Effector CD4-positive, alpha-beta T cell (primary cell): ENCODE measurements around the gene SALL4.
"Not testable (repeated sequence)": the region's sequence is repeated elsewhere in the genome, so short reads cannot be mapped to it uniquely, and the experiment has no call there.

Source experiments
- DNase-seq: peaks from one replicate; pipeline ENCODE4 v3.0.0-alpha.2; 2020

Gene SALL4

DNA sequence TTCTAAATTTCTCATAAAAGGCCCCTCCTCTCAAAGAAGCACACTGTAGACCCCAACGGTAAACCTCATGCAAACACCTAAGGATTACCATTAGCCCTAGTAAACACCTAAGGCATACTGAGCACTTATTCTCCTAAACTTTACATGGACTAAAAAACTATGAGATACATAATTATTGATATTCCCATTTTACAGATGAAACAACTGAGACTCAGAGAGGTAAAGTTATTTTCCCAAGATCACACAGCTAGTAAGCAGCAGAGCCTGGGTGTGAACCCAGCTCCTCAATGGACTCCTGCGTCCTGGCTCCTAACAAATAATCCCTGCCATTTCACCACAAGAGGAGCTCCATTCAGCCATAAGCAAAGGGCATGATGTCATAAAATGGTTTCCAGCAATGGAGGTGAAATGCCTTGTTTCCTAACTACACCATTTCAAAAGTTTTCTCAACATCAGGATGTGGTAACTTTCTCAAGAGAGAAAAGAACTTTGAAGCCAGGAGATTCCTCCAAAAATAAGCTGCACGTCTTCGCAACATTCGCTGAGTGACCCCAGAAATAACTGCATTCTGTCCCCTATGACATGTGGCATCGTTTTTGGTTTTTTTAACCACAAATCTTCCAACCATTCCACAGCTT lies 38.2 kb downstream of the SALL4 start:
- DNase-seq: no peak

DNA sequence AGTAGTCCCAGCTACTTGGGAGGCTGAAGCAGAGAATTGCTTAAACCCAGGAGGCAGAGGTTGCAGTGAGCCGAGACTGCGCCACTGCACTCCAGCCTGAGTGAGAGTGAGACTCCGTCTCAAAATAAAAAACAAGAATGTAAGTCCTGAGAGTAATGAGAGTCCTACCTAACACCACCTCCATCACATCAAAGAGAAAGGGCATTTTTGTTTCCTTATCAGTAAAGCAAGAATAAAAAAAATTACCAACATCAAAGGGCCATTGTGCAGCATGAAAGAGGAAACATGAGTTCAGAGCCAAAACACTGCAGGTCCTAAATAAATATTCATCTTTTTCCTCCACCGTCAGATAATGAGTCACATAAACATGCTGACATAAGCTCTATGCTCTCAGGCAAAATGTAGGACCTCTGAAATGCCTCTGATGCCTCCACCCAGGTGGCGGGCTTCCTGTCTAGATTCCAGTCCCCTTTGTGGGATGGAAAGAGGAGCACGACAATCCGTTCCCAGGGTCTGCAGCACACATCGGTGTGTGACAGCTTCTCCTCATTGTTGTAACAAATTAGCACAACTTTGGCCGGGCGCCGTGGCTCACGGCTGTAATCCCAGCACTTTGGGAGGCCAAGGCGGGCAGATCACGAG lies 41.3 kb downstream of the SALL4 start:
- DNase-seq: no peak

DNA sequence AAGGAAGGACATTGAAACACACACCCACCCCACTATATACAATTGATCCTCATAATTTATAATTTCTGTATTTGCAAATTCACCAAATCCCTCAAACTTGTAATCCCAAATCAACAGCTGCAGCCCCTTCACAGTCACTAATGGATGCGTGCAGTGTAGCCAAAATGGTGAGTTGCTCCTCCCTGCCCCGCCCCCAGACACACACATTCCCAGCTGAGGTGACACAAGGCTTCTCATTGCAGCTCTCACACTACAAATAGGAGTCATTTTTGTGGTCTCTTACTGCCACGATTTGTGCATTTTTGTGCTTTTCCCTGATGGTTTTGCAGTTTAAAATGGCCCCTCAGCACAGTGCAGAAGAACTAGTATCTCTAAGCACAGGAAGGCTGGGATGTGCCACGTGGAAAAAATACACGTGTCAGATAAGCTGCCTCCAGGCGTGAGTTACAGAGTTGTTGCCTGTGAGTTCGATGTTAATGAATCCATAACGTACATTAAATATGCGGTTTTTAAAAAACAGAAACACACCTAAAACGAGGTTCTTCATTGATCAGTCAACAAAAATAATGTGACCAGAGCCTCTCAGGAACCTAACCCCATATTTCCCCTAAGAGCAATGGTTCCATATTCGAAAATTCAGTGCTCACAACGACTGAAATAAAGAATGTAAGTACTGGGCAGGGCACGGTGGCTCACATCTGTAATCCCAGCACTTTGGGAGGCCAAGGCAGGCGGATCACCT lies 42.4 kb downstream of the SALL4 start:
- DNase-seq: no peak

DNA sequence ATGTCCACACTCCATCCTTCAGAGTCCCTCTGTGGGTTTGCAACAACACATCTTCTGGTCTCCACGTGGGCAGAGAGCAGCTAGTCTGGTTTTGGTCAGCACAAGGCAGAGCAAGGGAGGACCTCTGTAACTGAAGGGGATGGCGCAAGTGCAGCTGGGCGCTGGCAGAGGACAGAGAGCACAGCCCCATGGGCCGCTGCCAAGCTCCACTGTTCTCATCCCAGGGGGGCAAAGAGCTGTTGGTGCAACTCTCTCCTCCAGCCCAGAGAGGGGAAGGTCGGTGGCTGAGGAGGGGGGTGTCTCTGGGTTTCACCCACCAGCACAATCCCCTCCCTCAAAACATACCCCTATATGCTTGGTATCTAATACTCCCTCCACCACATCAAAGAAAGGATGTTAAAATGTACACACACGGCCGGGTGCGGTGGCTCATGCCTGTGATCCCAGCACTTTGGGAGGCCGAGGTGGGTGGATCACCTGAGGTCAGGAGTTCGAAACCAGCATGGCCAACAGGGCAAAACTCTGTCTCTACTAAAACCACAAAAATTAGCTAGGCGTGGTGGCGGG lies 43.3 kb downstream of the SALL4 start:
- no peak for DNase-seq

DNA sequence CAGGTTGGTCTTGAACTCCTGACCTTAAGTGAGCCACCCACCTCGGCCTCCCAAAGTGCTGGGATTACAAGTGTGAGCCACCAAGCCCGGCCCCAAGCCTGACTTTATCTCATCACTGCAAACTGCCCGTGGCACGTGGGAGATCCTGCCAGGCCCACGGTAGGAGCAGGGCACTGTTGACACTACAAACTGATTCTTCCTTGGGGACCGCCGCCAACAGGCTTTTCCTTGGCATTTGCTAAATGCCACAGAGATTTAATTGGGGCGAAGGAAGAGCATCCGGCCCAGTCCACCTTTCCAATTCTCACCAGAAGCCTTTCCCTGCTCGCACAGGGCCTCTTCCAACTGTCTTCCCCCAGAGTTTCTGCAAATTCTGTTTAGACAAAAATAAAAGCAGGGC lies 45.1 kb downstream of the SALL4 start:
- no peak for DNase-seq

DNA sequence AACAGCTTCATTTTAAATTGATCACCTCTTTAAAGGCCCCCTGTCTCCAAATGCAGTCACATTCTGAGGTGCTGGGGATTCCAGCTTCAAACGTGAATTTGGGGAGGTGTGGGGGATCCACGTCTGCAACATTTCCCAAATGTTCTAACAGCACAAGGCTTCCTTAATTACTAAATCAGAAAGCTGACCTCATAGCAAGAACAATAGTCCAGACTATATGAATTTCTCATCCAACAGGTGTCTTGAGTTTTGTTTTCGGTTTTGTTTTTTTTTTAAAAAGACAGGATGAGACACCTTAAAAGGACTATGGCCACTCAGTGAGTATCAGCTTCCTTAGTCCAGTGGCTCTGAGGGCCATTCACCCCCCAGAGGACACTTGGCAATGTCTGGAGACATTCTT lies 45.7 kb downstream of the SALL4 start:
- no peak for DNase-seq

DNA sequence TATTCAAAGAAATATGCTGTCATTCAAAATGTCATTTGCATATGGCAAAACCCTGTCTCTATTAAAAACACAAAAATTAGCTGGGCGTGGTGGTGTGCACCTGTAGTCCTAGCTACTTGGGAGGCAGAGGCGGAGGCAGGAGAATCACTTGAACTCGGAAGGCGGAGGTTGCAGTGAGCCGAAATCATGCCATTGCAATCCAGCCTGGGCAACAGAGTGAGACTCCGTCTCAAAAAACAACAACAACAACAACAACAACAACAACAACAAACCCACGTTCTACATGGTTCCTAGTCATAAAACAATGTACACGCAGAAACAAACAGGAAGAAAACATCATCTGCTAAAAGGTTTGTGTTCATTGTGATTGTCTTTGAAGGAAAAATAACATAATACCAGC lies 49.1 kb downstream of the SALL4 start:
- DNase-seq: not testable (repeated sequence)

DNA sequence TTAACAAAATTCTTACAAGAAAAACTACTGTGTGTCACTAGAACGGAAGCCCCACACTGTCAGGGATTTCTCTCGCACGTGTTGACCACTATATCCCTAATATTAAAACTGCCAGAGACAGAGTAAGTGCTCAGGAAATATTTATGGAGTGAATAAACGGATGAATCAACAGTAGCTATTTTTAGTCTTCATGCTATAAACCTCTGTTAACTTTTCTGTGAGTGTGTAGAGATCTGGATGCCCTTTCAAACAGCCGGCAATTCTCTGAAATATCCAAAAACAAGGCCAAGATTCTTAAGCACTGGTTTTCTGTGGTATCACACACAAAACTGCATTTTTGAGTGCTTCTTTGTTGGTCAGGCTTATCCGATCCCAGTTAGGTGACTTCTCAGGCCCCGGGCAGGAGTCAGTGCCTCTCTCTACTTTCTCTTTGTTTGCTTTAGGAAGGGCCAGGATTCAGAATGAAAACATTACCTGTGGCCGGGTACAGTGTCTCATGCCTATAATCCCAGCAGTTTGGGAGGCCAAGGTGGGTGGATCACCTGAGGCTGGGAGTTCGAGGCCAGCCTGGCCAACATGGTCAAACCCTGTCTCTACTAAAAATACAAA lies 49.9 kb downstream of the SALL4 start:
- DNase-seq: no peak

DNA sequence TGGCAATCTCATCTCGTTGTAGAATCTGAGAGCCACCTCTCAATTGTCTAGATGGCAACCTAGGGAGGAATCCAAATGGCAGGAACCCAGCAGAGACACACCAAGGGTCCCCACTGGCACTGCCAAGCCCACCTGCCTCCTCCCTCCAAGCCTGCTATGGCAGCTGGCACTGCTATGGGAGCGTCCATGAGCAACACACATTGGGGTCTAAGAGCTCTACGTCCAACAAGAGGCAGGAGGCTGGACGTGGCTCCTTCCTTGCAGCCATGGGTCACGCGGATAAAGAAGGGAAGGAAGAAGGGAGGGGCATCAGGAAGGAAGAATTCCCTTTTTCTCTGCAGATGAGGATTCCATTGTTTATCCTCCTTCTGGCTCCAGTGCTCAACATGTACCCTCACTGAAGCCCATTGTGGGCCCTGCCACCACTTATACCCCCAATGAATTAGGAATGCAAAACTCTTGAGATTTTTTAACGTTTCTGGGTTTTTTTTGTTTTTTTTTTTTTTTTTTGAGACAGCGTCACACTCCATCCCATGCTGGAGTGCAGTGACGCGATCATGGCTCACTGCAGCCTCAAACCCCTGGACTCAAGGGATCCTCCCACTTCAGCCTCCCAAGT lies 51.4 kb downstream of the SALL4 start:
- no peak for DNase-seq

DNA sequence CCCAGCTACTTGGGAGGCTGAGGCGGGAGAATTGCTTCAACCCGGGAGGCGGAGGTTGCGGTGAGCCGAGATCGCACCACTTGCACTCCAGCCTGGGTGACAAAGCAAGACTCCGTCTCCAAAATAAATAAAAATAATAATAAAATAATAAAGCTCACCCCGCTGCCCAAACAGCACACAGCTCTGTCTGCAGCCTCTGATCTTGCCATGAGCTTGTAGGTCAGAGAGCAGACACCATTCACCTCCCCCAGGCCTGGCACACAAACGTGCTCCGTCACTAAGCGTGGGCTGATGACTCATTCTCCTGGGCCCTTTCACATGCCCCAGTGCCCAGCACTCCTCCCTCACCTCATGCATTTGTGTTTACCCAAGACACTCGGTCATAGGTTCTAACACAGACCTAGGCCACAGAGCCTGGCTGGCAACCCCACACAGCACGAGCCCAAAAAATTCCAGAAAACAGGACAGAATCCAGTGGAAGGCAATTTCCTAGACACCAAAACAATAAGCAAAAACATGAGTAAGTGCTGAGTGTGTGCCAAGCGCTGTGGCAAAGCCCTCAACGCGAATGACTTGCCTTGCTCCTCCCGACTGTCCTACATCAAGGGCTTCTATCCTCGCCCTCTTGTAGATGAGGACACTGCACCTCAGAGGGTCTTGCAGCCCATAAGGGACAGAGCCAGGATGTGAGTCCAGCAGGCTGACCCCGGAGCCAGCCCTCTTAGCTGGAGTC lies 52.1 kb downstream of the SALL4 start:
- DNase-seq: no peak

DNA sequence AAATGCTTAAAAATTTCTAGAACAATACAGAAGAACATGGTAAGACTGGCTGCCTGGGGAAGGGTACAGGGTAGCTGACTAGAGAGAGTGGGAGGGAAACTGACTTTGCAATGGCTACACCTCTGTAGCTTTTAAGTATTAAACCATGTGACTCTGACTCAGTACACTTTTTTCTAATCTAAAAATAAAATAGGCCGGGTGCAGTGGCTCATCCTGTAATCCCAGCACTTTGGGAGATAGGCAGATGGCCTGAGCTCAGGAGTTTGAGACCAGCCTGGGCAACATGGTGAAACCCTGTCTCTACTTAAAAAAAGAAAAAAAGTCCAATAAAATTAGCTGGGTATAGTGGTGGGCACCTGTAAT lies 52.7 kb downstream of the SALL4 start:
- DNase-seq: no peak

DNA sequence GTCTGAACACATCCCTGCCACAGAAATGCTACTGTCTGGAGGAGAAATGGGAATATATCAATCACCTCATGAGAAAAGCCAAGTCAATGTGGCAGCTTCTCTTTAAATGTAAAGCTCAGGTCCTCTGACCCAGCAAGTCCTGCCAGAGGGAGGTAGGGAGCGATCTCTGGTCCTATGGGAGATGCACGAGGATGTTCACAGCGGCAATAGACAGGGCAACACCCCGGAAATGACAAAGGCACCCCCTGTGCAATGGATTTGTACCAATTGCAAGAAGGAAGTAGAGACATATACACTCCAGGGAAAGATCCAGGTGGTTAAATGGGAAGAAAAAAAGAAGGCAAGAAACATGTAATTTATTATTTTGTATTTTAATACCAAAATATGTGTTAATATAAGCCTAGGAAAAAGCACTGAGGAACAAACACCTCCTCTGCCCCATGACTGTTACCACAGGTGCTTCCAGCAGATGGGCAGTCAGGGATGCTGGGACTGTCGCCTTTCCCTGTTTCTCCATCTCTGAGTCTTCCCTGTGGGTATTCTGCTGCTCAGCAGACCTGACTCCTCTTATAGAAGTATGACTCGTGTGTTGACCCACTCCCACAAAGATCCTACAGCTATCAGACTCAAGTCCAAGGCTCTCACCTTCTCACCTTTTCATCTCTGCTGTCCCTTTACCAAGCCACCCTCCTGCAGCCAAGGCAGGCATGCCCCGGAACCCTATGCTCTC lies 55.0 kb downstream of the SALL4 start:
- no peak for DNase-seq

DNA sequence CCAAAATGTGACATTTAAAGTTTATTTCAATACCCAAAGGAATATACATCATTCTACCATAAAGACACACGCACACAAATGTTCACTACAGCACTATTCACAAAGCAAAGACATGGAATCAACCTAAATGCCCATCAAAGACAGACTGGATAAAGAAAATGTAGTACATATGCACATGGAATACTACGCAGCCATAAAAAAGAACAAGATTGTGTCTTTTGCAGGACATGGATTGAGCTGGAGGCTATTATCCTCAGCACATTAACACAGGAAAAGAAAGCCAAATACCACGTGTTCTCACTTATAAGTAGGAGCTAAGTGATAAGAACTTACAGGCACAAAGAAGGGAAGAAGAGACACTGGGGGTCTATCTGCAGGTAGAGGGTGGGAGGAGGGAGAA lies 56.5 kb downstream of the SALL4 start:
- no peak for DNase-seq

DNA sequence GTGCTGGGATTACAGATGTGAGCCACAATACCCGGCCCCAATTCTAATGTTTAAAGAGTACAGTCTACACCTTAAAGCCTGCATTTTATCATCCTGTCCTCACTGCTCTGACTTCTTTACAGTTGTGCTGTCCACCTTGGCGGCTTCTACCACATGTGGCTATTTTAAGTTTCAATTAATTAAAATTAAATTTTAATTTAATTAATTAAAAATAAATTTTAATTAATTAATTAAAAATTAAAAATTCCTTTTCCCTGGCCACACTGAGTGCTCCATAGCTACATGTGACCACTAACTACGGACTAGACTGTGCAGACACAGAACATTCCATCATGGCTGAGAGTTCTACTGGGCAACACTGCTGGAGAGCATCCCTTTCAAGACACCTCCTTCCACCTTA lies 61.5 kb downstream of the SALL4 start:
- no peak for DNase-seq

DNA sequence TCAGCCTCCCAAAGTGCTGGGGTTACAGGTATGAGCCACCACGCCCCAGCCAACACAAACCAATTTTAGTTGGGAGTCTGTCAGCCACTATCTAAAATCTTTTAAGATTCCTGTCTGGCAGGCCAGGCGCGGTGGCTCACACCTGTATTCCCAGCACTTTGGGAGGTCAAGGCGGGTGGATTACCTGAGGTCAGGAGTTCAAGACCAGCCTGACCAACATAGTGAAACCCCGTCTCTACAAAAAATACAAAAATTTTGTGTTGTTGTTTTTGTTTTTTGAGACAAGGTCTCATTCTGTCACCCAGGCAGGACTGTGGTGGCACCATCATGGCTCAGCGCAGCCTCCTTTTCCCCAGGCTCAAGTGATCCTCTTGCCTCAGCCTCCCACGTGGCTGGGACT lies 62.0 kb downstream of the SALL4 start:
- not testable (repeated sequence) for DNase-seq

DNA sequence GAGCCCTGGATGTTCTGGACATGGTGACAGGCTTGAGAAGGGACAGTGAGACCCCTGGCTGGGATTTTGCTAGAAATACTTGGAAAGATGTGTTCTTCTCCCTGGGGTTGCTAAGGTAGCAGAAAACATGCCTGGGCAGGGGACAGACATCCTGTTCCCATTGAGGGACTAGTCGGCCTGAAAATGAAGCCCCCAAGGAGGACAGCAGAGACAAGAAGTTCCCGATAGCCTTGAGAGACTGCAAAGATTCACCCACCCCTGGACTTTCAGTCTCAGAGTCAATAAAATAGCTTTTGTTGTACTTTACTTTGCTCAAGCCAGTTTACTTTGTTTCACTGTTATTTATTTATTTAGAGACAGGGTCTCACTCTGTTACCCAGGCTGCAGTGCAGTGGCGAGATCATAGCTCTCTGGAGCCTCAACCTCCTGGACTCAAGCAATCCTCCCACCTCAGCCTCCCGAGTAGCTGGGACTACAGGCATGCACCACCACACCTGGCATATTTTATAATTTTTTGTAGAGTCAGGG lies 62.5 kb downstream of the SALL4 start:
- DNase-seq: no peak

DNA sequence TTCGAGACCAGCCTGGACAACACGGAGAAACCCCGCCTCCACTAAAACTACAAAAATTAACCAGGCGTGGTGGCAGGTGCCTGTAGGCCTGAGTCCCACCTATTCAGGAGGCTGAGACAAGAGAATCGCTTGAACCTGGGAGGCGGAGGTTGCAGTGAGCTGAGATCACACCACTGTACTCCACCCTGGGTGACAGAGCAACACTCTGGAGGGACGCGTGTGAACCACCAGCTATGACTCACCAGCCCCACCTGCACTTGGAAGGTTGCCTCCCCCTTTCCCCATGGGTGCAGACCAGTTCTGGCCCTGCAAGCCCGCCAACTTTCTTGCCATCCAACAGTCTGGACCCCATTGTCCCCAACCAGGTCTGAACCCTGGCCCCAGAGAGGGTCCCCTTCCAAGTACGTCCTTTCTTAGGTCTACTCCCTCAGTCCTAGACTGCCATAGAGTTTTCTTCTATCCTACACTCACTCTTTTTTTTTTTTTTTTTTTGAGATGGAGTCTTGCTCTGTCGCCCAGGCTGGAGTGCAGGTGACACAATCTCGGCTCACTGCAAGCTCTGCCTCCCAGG lies 63.4 kb downstream of the SALL4 start:
- no peak for DNase-seq

DNA sequence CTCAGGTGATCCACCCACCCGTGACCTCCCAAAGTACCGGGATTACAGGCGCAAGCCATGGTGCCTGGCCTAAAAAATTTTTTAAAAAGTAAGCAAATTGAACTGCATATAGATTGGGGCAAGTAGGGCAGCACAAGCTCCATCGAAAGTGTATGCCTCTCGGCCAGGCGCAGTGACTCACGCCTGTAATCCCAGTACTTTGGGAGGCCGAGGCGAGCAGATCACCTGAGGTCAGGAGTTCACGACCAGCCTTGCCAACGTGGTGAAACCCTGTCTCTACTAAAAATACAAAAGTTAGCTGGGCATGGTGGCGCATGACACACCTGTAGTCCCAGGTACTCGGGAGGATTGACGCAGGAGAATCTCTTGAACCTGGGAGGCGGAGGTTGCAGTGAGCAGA lies 64.1 kb downstream of the SALL4 start:
- not testable (repeated sequence) for DNase-seq

DNA sequence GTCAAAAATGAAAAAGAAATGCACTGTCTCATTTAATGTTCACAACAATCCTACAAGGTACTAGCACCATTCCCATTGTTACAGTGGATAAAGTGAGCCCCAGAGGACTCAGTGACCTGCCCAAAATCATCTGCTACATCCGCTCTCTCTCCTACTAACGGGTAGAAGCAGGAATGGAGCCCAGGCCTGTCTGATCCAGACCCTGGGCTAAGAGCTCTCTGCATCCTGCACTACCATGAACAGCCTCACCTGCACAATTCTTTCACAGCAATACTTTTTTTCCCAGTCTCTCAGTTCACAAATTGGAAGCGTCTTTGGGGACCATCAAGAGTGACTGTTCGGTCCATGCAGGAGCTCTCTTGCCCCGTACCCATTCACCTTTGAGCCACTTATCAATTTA lies 65.4 kb downstream of the SALL4 start:
- no peak for DNase-seq

DNA sequence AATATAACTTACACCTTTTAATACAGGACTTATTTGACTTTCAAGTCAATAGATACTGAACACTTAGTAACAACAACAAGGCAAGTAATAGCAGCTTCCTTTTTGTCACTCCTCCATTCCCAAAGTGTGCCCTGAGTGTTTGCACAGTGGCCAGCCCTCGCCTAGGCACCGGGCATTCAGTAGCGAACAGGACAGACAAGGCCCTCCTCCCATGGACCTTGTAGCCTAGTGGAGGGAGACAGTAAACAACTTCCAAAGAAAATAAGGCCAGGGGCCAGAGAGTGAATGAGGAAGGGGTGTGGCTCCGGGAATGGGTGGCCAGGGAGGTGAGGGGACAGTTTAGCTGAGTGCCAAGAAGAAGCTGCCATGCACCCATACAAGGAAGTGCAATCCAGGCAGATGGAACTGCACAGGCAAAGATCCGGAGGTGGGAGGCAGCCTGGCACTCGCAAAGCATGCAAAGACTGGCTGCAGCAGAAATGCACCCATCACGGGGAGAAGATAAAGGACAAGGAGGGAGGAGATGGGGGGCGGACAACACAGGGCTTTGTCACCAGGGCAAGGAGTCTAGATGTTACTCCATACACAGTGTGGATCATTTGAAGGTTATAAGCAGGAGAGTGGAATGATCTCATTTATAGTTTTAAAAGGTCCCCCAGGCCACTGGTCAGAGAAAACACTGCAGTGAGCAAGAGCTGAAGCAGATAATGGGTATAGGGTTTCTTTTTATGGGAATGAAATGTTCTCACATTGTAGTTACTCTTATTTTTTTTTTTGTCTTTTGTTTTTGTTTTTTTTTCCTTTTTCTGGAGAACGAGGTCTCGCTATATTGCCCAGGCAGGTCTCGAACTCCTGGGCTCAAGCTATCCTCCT lies 66.4 kb downstream of the SALL4 start:
- no peak for DNase-seq
